Keratinocyte (primary cell): ENCODE data around the gene KBTBD12. TPM values are rescaled to one million over a fixed set of nuclear protein-coding genes. Genes with fewer than 3 reads are reported as not detected.

ENCODE experiments used
- DNase-seq: peaks from one replicate; pipeline ENCODE4 v3.0.0-alpha.2; 2011; ENCODE audit warnings: low read depth, missing footprints, low spot score
- FAIRE-seq: peaks from 2 replicates; lab custom pipeline; 2011; peaks lifted over from hg19 to GRCh38; lab: Jason Lieb, UNC
- H2AFZ ChIP-seq: 2 replicates; pipeline ENCODE4 v1.6.0; 2012; ENCODE audit warnings: low read length, control low read depth, inconsistent platforms; ENCODE audit not compliant: control insufficient read depth
- H3K27ac ChIP-seq: 2 replicates; pipeline ENCODE4 v1.5.1; 2011; ENCODE audit warnings: low read length; ENCODE audit not compliant: control insufficient read depth, insufficient read depth
- H3K27me3 ChIP-seq: 3 replicates; pipeline ENCODE4 v1.6.0; 2011; ENCODE audit warnings: low read length; ENCODE audit not compliant: control insufficient read depth, insufficient read depth; ENCODE audit errors: extremely low read depth
- H3K36me3 ChIP-seq, 2 experiments: 2 replicates in 1 of 2; 3 replicates in 1 of 2; pipeline ENCODE4 v1.5.1; 2011; ENCODE audit warnings: low read length in 2 of 2, mild to moderate bottlenecking in 1 of 2; ENCODE audit not compliant: control insufficient read depth in 2 of 2, insufficient read depth in 2 of 2; ENCODE audit errors: extremely low read depth in 1 of 2
- H3K4me1 ChIP-seq: 3 replicates; pipeline ENCODE4 v1.5.1; 2011; ENCODE audit warnings: low read length; ENCODE audit not compliant: control insufficient read depth, insufficient read depth; ENCODE audit errors: extremely low read depth
- H3K4me2 ChIP-seq: 3 replicates; pipeline ENCODE4 v1.6.0; 2011; ENCODE audit warnings: low read depth, low read length; ENCODE audit not compliant: control insufficient read depth, insufficient read depth; ENCODE audit errors: extremely low read depth
- H3K4me3 ChIP-seq, 3 experiments: fragments of 200-600 bp in 1 of 3; sonication (generic) in 1 of 3; 2 replicates in 2 of 3; 3 replicates in 1 of 3; pipeline ENCODE4 v1.5.1; 2011 to 2016; ENCODE audit warnings: low read length in 3 of 3, mild to moderate bottlenecking in 3 of 3, control low read depth in 2 of 3, inconsistent platforms in 1 of 3, low read depth in 1 of 3, mixed read lengths in 1 of 3, mixed run types in 1 of 3, moderate library complexity in 1 of 3; ENCODE audit not compliant: control insufficient read depth in 2 of 3, insufficient read depth in 2 of 3; ENCODE audit errors: extremely low read depth in 1 of 3
- H3K79me2 ChIP-seq: 2 replicates; pipeline ENCODE4 v1.6.0; 2012; ENCODE audit warnings: low read length; ENCODE audit not compliant: control insufficient read depth, insufficient read depth
- H3K9ac ChIP-seq: 3 replicates; pipeline ENCODE4 v1.6.0; 2011; ENCODE audit warnings: low read length; ENCODE audit not compliant: control insufficient read depth, insufficient read depth; ENCODE audit errors: extremely low read depth
- H3K9me1 ChIP-seq: 3 replicates; pipeline ENCODE4 v1.6.0; 2011; ENCODE audit warnings: low read length; ENCODE audit not compliant: control insufficient read depth, insufficient read depth; ENCODE audit errors: extremely low read depth
- H3K9me3 ChIP-seq: 2 replicates; pipeline ENCODE4 v1.5.1; 2012; ENCODE audit warnings: low read depth, low read length; ENCODE audit not compliant: control insufficient read depth
- H4K20me1 ChIP-seq: 3 replicates; pipeline ENCODE4 v1.6.0; 2011; ENCODE audit warnings: low read length; ENCODE audit not compliant: control insufficient read depth, insufficient read depth; ENCODE audit errors: extremely low read depth
- EZH2 ChIP-seq: IDR thresholded peaks from one replicate; pipeline ENCODE4 v1.6.1; 2012; ENCODE audit warnings: inconsistent platforms, mild to moderate bottlenecking, low read length, moderate library complexity
- dilution Hi-C: fragments of 300-500 bp; cut with MboI; formaldehyde crosslinking; loops from one replicate; pipeline ENCODE4 v1.7.0; 2020; ENCODE audit warnings: low sequenced_read_pairs; ENCODE audit not compliant: extremely low pct_ligation_motif_present
- polyA plus RNA-seq, 5 experiments: library from polyadenylated mRNA; depleted of rRNA in 3 of 5; stranded (reverse) in 3 of 5; stranded (forward) in 1 of 5; unstranded in 1 of 5; fragments of >200 nt; gene quantifications; 1 replicate in 1 of 5; 2 replicates in 3 of 5; 3 replicates in 1 of 5; pipeline versions ENCODE4 v1.2.1 to v1.2.3, GENCODE V29; 2011 to 2012; ENCODE audit warnings: missing spikeins in 2 of 5, low read depth in 1 of 5, low replicate concordance in 1 of 5
- TF ChIP-seq, protein P1 (sequence below), 3 experiments: IDR thresholded peaks in 1 of 3; conservative IDR thresholded peaks in 1 of 3; optimal IDR thresholded peaks in 1 of 3; 2 replicates in 2 of 3; 3 replicates in 1 of 3; pipeline versions ENCODE3 to v1.5.1; 2011; ENCODE audit warnings: low read length in 3 of 3, mild to moderate bottlenecking in 3 of 3, moderate library complexity in 2 of 3, control low read depth in 1 of 3, inconsistent platforms in 1 of 3; ENCODE audit not compliant: insufficient read depth in 2 of 3; ENCODE audit errors: extremely low read depth in 1 of 3

Gene KBTBD12
- polyA plus RNA-seq, 1 donor (not counting 4 experiments of a cell fraction or from before 2014, with no cell fraction given) = not detected

DNA sequence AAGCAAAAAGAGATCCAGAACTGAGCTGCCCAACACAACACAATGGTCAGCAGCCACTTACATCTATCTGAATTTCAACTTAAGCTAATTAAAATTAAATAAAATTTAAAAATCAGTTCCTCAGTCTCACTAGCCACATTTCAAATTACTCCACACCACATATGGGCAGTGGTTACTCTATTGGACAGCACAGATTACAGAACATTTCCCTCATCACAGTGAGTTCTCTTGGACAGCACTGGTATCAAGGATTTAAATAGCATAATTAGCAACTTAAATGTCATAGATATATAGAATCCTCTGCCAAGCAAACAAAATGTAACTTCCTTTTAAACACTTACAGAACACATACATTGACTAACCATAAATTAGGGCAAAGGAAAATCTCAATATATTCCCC is 64.4 kb downstream of the KBTBD12 start:
- FAIRE-seq (no peak), DNase-seq (no peak)
- no peak overlapping the region for H3K4me3 ChIP-seq
- H3K4me1 ChIP-seq = no peaks in the 10 kb centered on the region
- peaks cover 5% of the 10 kb centered on the region for H3K27me3 ChIP-seq
- TF ChIP-seq, protein P1, sequence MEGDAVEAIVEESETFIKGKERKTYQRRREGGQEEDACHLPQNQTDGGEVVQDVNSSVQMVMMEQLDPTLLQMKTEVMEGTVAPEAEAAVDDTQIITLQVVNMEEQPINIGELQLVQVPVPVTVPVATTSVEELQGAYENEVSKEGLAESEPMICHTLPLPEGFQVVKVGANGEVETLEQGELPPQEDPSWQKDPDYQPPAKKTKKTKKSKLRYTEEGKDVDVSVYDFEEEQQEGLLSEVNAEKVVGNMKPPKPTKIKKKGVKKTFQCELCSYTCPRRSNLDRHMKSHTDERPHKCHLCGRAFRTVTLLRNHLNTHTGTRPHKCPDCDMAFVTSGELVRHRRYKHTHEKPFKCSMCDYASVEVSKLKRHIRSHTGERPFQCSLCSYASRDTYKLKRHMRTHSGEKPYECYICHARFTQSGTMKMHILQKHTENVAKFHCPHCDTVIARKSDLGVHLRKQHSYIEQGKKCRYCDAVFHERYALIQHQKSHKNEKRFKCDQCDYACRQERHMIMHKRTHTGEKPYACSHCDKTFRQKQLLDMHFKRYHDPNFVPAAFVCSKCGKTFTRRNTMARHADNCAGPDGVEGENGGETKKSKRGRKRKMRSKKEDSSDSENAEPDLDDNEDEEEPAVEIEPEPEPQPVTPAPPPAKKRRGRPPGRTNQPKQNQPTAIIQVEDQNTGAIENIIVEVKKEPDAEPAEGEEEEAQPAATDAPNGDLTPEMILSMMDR (optimal IDR thresholded peaks at IDR 0.05 in 1 of 3, IDR thresholded peaks at IDR 0.05 in 1 of 3, conservative IDR thresholded peaks at IDR 0.05 in 1 of 3; ENCODE audit: extremely low read depth in 1 of 3, insufficient read depth in 2 of 3, low read length in 3 of 3) = no peak
- TF ChIP-seq EZH2 = no peak
- H3K9me1 ChIP-seq = no peaks in the 10 kb centered on the region
- no peaks in the 10 kb centered on the region for H4K20me1 ChIP-seq
- H3K4me2 ChIP-seq = no peak overlapping the region
- no peaks in the 10 kb centered on the region for H3K9me3 ChIP-seq
- no peak overlapping the region for H3K27ac ChIP-seq
- no peaks in the 10 kb centered on the region for H3K79me2 ChIP-seq
- no peaks in the 10 kb centered on the region for H3K36me3 ChIP-seq
- dilution Hi-C loops = no loop called here
- no peak overlapping the region for H3K9ac ChIP-seq
- no peak overlapping the region for H2AFZ ChIP-seq

DNA sequence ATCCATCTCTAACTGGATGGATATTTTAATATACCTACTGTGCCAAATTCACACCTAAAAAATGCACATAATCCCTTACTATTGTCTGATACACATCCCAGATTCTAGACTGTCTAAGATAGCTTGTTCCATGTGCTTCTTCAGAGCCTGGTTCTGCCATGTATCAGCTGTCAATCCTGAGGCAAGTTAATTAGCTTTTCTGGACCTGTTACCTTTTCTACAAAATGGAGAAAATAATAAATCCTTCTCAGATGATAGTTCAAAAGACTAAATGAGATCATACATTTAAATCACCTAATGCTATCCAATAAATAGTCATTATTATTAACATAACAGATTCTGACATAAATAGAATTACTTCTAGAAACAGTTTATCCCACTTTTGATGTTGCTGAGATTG is 66.1 kb downstream of the KBTBD12 start:
- DNase-seq = no peak
- dilution Hi-C loops = no loop called here

More for the DNA sequence above, 66.1 kb downstream of the KBTBD12 start:
- TF ChIP-seq, protein P1 (optimal IDR thresholded peaks at IDR 0.05 in 1 of 3, IDR thresholded peaks at IDR 0.05 in 1 of 3, conservative IDR thresholded peaks at IDR 0.05 in 1 of 3; ENCODE audit: extremely low read depth in 1 of 3, insufficient read depth in 2 of 3, low read length in 3 of 3) = no peak
- no peak for TF ChIP-seq EZH2
- Histone ChIP-seq H3K9me3 (no peaks in the 10 kb centered on the region), H3K79me2 (no peaks in the 10 kb centered on the region), H3K4me3 (no peak overlapping the region), H3K9me1 (no peaks in the 10 kb centered on the region), H3K36me3 (no peaks in the 10 kb centered on the region), H3K4me2 (no peak overlapping the region), H3K9ac (no peak overlapping the region), H2AFZ (no peak overlapping the region), H3K4me1 (no peaks in the 10 kb centered on the region), H3K27ac (no peak overlapping the region), H4K20me1 (no peaks in the 10 kb centered on the region), H3K27me3 (no peaks in the 10 kb centered on the region)
- FAIRE-seq = no peak
